ENCODE data around the gene FARP1.

DNA sequence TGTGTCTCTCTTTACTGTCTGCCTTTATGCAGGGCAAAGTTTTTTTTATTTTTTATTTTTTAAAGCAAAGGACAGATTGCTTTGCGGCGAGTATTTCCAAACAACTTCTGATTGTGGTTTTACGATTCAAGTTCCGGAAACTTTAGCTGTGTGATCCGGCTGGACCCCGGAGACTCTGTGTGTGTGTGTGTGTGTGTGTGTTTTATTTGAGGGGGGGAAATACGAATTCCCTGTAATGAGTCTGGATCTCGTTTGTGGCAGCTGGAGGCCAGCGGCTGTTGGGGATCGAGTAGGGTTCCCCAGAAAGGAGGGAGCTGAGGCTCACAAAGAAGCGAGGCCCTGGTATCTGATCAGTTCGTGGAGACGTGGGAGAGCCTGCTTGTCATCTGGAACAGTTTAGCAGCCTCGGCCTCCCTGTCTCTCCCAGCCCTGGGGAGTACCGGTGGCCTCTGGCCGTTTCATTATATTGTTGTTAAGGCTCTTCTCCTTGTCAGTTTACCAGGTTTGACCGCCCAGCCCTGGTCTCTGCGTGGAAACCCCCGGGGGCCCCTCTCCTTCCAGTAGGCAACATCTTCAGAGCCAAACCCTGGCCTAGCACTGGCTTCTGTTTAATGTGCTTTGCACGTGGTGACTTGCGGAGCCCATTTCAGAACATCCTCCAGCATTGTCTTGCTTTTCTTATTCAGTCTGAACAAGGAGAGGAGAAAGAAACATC is 1.3 kb downstream of the FARP1 start:
- TF ChIP-seq, protein P1, sequence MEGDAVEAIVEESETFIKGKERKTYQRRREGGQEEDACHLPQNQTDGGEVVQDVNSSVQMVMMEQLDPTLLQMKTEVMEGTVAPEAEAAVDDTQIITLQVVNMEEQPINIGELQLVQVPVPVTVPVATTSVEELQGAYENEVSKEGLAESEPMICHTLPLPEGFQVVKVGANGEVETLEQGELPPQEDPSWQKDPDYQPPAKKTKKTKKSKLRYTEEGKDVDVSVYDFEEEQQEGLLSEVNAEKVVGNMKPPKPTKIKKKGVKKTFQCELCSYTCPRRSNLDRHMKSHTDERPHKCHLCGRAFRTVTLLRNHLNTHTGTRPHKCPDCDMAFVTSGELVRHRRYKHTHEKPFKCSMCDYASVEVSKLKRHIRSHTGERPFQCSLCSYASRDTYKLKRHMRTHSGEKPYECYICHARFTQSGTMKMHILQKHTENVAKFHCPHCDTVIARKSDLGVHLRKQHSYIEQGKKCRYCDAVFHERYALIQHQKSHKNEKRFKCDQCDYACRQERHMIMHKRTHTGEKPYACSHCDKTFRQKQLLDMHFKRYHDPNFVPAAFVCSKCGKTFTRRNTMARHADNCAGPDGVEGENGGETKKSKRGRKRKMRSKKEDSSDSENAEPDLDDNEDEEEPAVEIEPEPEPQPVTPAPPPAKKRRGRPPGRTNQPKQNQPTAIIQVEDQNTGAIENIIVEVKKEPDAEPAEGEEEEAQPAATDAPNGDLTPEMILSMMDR (IDR thresholded peaks at IDR 0.05): no peak
- no peak for TF ChIP-seq POLR2A (IDR thresholded peaks at IDR 0.05)

Measured in body of pancreas (tissue), 4 donors.